SK-N-SH (cell line): ENCODE measurements around the gene SSX2IP. TPM values are rescaled to one million over a fixed set of nuclear protein-coding genes. Genes with fewer than 3 reads are reported as not detected.

Experiments used
- CTCF ChIA-PET: fragments of 300-600, 350-600 bp; formaldehyde crosslinking; extraction: SDS; loops from one replicate; lab custom pipeline; 2021; lab: Yijun Ruan, JAX
- POLR2A ChIA-PET: fragments of 350-600 bp; sonication (Branson Sonifier 250); formaldehyde crosslinking; extraction: SDS; loops from one replicate; lab custom pipeline; 2020; ENCODE audit warnings: antibody characterized with exemption, inconsistent platforms; lab: Yijun Ruan, JAX
- DNase-seq: peaks from one replicate; pipeline ENCODE4 v3.0.0; 2012
- H2AFZ ChIP-seq: fragments of 200-600 bp; sonication (generic); 2 replicates; pipeline ENCODE4 v1.8.1; 2016; ENCODE audit warnings: antibody characterized with exemption, mild to moderate bottlenecking, low read depth
- H3F3A ChIP-seq: fragments of 200-600 bp; sonication (generic); replicated peaks from 2 replicates; pipeline ENCODE3; 2016; ENCODE audit warnings: antibody characterized with exemption, mild to moderate bottlenecking; ENCODE audit not compliant: insufficient read depth
- H3K27ac ChIP-seq, 2 experiments: fragments of 200-500 bp in 1 of 2; fragments of 200-600 bp in 1 of 2; sonication (Bioruptor generic) in 1 of 2; sonication (generic), shearing (Covaris generic) in 1 of 2; 2 replicates each; pipeline versions ENCODE4 v1.5.1 to v1.6.1; 2014 to 2016; ENCODE audit warnings: low read depth in 2 of 2, inconsistent platforms in 1 of 2, low read length in 1 of 2, mild to moderate bottlenecking in 1 of 2, mixed read lengths in 1 of 2
- H3K27me3 ChIP-seq: fragments of 200-600 bp; sonication (generic), shearing (Covaris generic); 2 replicates; pipeline ENCODE4 v1.6.1; 2016; ENCODE audit warnings: mixed run types; ENCODE audit not compliant: insufficient read depth
- H3K36me3 ChIP-seq, 2 experiments: fragments of 200-500 bp in 1 of 2; fragments of 200-600 bp in 1 of 2; sonication (Bioruptor generic) in 1 of 2; sonication (generic) in 1 of 2; replicated peaks in 1 of 2; 2 replicates each; pipeline versions ENCODE3 to v1.5.1; 2014 to 2016; ENCODE audit warnings: low read length in 1 of 2, mild to moderate bottlenecking in 1 of 2; ENCODE audit not compliant: insufficient read depth in 2 of 2, control insufficient read depth in 1 of 2
- H3K4me1 ChIP-seq, 2 experiments: fragments of 200-500 bp in 1 of 2; fragments of 200-600 bp in 1 of 2; sonication (Bioruptor generic) in 1 of 2; sonication (generic), shearing (Covaris generic) in 1 of 2; 2 replicates each; pipeline versions ENCODE4 v1.5.1 to v1.6.1; 2014 to 2016; ENCODE audit warnings: low read depth in 1 of 2, low read length in 1 of 2, mixed run types in 1 of 2; ENCODE audit not compliant: insufficient read depth in 2 of 2, control insufficient read depth in 1 of 2
- H3K4me2 ChIP-seq: fragments of 200-600 bp; sonication (generic), shearing (Covaris generic); 2 replicates; pipeline ENCODE4 v1.6.1; 2017; ENCODE audit warnings: mixed run types
- H3K4me3 ChIP-seq, 2 experiments: fragments of 200-500 bp in 1 of 2; fragments of 200-600 bp in 1 of 2; sonication (Bioruptor generic) in 1 of 2; sonication (generic), shearing (Covaris generic) in 1 of 2; 2 replicates each; pipeline versions ENCODE4 v1.5.1 to v1.8.1; 2014 to 2016; ENCODE audit warnings: low read depth in 2 of 2, inconsistent platforms in 1 of 2, low read length in 1 of 2, mild to moderate bottlenecking in 1 of 2, mixed read lengths in 1 of 2, moderate library complexity in 1 of 2
- H3K79me2 ChIP-seq: fragments of 200-600 bp; sonication (generic); 2 replicates; pipeline ENCODE4 v1.8.1; 2017; ENCODE audit warnings: mild to moderate bottlenecking; ENCODE audit not compliant: insufficient read depth
- H3K9ac ChIP-seq: fragments of 200-600 bp; sonication (generic); 2 replicates; pipeline ENCODE4 v1.6.1; 2017; ENCODE audit warnings: mixed run types
- H3K9me2 ChIP-seq: fragments of 200-600 bp; sonication (generic); 2 replicates; pipeline ENCODE4 v1.6.1; 2017; ENCODE audit warnings: mixed run types
- H3K9me3 ChIP-seq: fragments of 200-600 bp; sonication (generic); 2 replicates; pipeline ENCODE4 v1.6.1; 2017; ENCODE audit warnings: mixed run types, mild to moderate bottlenecking, moderate library complexity
- H4K20me1 ChIP-seq: fragments of 200-600 bp; sonication (generic); 2 replicates; pipeline ENCODE4 v1.6.1; 2017; ENCODE audit warnings: mild to moderate bottlenecking, mixed run types; ENCODE audit not compliant: insufficient read depth
- GABPA ChIP-seq: IDR thresholded peaks from 2 replicates; pipeline ENCODE4 v1.4.0; 2012; ENCODE audit warnings: low read depth, mild to moderate bottlenecking
- POLR2AphosphoS5 ChIP-seq: IDR thresholded peaks from 2 replicates; pipeline ENCODE4 v1.6.1; 2012; ENCODE audit warnings: low read depth, low read length
- TAF1 ChIP-seq: IDR thresholded peaks from 2 replicates; pipeline ENCODE4 v1.6.1; 2012; ENCODE audit warnings: low read depth, mild to moderate bottlenecking, low read length, moderate library complexity, borderline replicate concordance
- WGBS: methylation state at CpG from one replicate; pipeline ENCODE4 v1.1.6; 2017; ENCODE audit warnings: low lambda C conversion rate; 5-methylcytosine and 5-hydroxymethylcytosine counted together
- polyA plus RNA-seq, 3 experiments: library from polyadenylated mRNA; depleted of rRNA; stranded (reverse); fragments of >200 nt; gene quantifications; 2 replicates each; pipeline ENCODE4 v1.2.3, GENCODE V29; 2012
- TF ChIP-seq, protein P1 (sequence below): fragments of 200-600 bp; sonication (generic); IDR thresholded peaks from 2 replicates; pipeline ENCODE4 v1.6.1; 2017; ENCODE audit warnings: antibody characterized with exemption, mild to moderate bottlenecking, moderate library complexity

SSX2IP gene
- polyA plus RNA-seq, 1 of the 3 experiments (the other 2 are of a cell fraction): 7.7 TPM

DNA sequence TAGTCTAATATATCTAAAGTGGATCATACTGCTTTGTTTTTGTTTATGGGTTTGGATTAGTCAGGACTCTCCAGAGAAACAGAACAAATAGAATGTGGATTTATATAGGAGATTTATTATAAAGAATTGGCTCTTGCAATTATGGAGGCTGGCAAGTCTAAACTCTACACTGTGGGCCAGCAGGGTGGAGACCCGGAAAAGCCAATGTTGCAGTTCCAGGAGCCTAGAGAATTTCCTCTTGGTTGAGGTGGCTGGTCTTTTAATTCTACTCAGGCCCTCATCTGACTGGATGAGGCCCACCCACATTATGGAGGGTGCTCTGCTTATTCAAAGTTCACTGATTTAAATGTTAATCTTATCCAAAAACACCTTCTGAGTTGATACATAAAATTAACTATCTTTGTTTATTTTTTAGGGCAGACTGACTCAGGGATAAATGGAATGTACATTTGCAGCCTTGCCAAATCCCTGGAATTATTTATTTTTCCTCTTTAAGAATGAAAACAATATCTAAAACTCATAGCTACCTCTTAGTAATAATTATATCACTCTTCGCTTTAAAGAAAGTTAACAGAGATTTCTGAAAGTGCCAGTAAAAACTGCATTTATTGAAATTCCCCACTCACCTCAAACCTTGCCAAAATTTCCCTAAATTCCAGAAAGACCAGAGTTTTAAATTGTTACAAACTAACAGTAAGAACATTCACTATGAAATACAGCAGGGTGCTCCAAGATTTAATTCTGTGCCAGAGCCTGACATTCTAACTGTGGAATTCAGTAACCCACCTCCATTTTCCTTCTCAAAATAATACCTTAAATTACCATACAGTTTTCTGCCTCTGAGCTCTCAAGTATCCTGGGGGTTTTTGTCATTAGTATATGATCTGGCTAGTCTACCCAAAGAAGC is 36.6 kb upstream of the SSX2IP start:
- H3K4me2 ChIP-seq: no peak overlapping the region
- H3K4me3 ChIP-seq: no peak overlapping the region
- no peak overlapping the region for H3K9ac ChIP-seq
- H3F3A ChIP-seq: peaks cover 8% of the 10 kb centered on the region
- no peaks in the 10 kb centered on the region for H3K27me3 ChIP-seq
- H3K27ac ChIP-seq: peak overlapping the region; percentile 32 to 40; a peak in 2 of 4 replicates
- no peaks in the 10 kb centered on the region for H4K20me1 ChIP-seq
- peaks cover 5% of the 10 kb centered on the region; the same call in 1 of the 2 replicates for H3K9me3 ChIP-seq
- no peaks in the 10 kb centered on the region for H3K36me3 ChIP-seq
- peak overlapping the region; percentile 81; the same call in 1 of the 2 replicates for H2AFZ ChIP-seq
- no peaks in the 10 kb centered on the region for H3K79me2 ChIP-seq
- no peaks in the 10 kb centered on the region for H3K9me2 ChIP-seq
- peaks cover 0 to 8% of the 10 kb centered on the region in 2 experiments; a peak in 2 of 4 replicates for H3K4me1 ChIP-seq
- no peak for DNase-seq
- TF ChIP-seq, protein P1, sequence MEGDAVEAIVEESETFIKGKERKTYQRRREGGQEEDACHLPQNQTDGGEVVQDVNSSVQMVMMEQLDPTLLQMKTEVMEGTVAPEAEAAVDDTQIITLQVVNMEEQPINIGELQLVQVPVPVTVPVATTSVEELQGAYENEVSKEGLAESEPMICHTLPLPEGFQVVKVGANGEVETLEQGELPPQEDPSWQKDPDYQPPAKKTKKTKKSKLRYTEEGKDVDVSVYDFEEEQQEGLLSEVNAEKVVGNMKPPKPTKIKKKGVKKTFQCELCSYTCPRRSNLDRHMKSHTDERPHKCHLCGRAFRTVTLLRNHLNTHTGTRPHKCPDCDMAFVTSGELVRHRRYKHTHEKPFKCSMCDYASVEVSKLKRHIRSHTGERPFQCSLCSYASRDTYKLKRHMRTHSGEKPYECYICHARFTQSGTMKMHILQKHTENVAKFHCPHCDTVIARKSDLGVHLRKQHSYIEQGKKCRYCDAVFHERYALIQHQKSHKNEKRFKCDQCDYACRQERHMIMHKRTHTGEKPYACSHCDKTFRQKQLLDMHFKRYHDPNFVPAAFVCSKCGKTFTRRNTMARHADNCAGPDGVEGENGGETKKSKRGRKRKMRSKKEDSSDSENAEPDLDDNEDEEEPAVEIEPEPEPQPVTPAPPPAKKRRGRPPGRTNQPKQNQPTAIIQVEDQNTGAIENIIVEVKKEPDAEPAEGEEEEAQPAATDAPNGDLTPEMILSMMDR: no peak
- TF ChIP-seq POLR2AphosphoS5: no peak
- no peak for TF ChIP-seq TAF1
- ChIA-PET CTCF (no interaction called here), POLR2A (no interaction called here)
- WGBS: 90% methylated on average over 2 of the region's 2 CpGs

DNA sequence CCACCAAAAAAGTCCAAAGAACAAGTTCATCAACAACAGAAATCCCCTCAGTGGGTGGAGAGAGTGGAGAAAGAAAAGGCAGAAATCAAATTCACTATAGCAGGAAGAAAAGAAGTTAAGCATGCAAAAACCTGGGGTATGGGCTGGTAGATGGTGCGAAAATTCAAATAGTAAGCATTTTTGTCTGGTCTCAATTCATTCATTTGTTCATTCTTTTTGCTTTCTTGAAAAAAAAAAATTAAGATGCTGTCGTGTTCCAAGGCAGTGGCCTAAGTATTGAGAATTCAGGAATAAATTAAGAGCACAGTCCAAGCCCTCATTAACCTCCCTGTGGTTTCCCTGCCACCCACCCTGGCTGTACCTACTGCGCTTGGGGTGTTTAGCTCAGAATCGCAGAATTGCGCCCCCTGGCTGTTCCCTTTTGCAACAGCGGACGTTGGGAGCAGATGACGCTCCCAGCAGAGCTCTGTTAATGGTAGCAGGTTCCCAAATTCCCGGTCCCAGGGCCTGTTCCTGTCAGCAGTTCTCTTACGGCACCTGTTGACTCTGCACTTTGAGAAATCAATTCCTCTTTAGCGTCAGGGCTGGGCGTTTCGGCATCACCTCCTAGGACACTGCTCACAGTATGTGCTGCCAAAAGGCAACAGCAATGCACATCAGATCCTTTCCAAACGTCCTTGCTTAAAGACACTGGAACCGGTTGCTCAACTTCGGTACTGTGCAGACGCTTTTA is 34.0 kb upstream of the SSX2IP start:
- H3K9me3 ChIP-seq: no peaks in the 10 kb centered on the region
- CTCF ChIA-PET: interaction anchor here (0.9 to 1.5 kb wide), 4 partner anchors 9 to 35 kb away, joined by 3 to 5 read pairs (median 3); no protein-coding TSS in a partner anchor
- no peak overlapping the region for H2AFZ ChIP-seq
- H3K4me1 ChIP-seq: peaks cover 0 to 33% of the 10 kb centered on the region in 2 experiments
- no peak overlapping the region; a peak in 1 of 4 replicates for H3K4me3 ChIP-seq
- no peaks in the 10 kb centered on the region for H3K9me2 ChIP-seq
- peaks cover 34% of the 10 kb centered on the region for H3F3A ChIP-seq
- H4K20me1 ChIP-seq: no peaks in the 10 kb centered on the region
- no peaks in the 10 kb centered on the region for H3K27me3 ChIP-seq
- DNase-seq: no peak
- POLR2A ChIA-PET: no interaction called here
- no peak for TF ChIP-seq GABPA
- TF ChIP-seq, protein P1: peak; percentile 48
- no peaks in the 10 kb centered on the region for H3K36me3 ChIP-seq
- H3K27ac ChIP-seq: no peak overlapping the region
- H3K79me2 ChIP-seq: no peaks in the 10 kb centered on the region
- no peak overlapping the region for H3K9ac ChIP-seq
- WGBS: 84% methylated on average over 15 of the region's 17 CpGs
- no peak overlapping the region for H3K4me2 ChIP-seq
